ENCODE measurements around the gene CTNNA1. TPM values are rescaled to one million over a fixed set of nuclear protein-coding genes. Genes with fewer than 3 reads are reported as not detected.

Gene CTNNA1
- total RNA-seq, 1 donor from 2014 or later, result 282 TPM

- H3K4me3 Mint-ChIP-seq, result no peak overlapping the region
Measured at GRCh38 chr5:138792195-138792790, 39.1 kb downstream of the CTNNA1 start.

GRCh38 chr5:138793575-138793974 lies 40.4 kb downstream of the CTNNA1 start:
- no peak for TF ChIP-seq CTCF (conservative IDR thresholded peaks at IDR 0.05)
- Mint-ChIP-seq H3K4me1 (peaks cover 39% of the 10 kb centered on the region), H3K27me3 (ENCODE audit: low read depth) (no peaks in the 10 kb centered on the region), H3K27ac (ENCODE audit: unreplicated experiment) (no peak overlapping the region), H3K4me3 (no peak overlapping the region), H3K9me3 (no peaks in the 10 kb centered on the region), H3K36me3 (ENCODE audit: low read depth) (peaks cover 4% of the 10 kb centered on the region)
- no peak for DNase-seq (ENCODE audit: low read depth, low spot score)

More at GRCh38 chr5:138792195-138792790, 39.1 kb downstream of the CTNNA1 start:
- no peak overlapping the region for H3K27ac Mint-ChIP-seq (ENCODE audit: unreplicated experiment)
- H3K36me3 Mint-ChIP-seq (ENCODE audit: low read depth), result peaks cover 2% of the 10 kb centered on the region
- no peaks in the 10 kb centered on the region for H3K9me3 Mint-ChIP-seq
- TF ChIP-seq CTCF (conservative IDR thresholded peaks at IDR 0.05), result no peak
- H3K27me3 Mint-ChIP-seq (ENCODE audit: low read depth), result no peaks in the 10 kb centered on the region
- peaks cover 39% of the 10 kb centered on the region for H3K4me1 Mint-ChIP-seq
- no peak for DNase-seq (ENCODE audit: low read depth, low spot score)

GRCh38 chr5:138803285-138803684 lies 50.1 kb downstream of the CTNNA1 start:
- H3K4me1 Mint-ChIP-seq, result peaks cover 14% of the 10 kb centered on the region
- no peak for DNase-seq (ENCODE audit: low read depth, low spot score)
- no peaks in the 10 kb centered on the region for H3K27me3 Mint-ChIP-seq (ENCODE audit: low read depth)
- H3K36me3 Mint-ChIP-seq (ENCODE audit: low read depth), result peaks cover 43% of the 10 kb centered on the region
- no peak overlapping the region for H3K4me3 Mint-ChIP-seq
- no peak for TF ChIP-seq CTCF (conservative IDR thresholded peaks at IDR 0.05)
- no peaks in the 10 kb centered on the region for H3K9me3 Mint-ChIP-seq
- peak overlapping the region; percentile 3 for H3K27ac Mint-ChIP-seq (ENCODE audit: unreplicated experiment)

- no peaks in the 10 kb centered on the region for H3K9me3 Mint-ChIP-seq
- no peaks in the 10 kb centered on the region for H3K27me3 Mint-ChIP-seq (ENCODE audit: low read depth)
- no peak for TF ChIP-seq CTCF (conservative IDR thresholded peaks at IDR 0.05)
- no peak overlapping the region for H3K4me3 Mint-ChIP-seq
- H3K27ac Mint-ChIP-seq (ENCODE audit: unreplicated experiment), result peak overlapping the region; percentile 3
- H3K4me1 Mint-ChIP-seq, result peaks cover 14% of the 10 kb centered on the region
- no peak for DNase-seq (ENCODE audit: low read depth, low spot score)
- peaks cover 40% of the 10 kb centered on the region for H3K36me3 Mint-ChIP-seq (ENCODE audit: low read depth)
Measured at GRCh38 chr5:138803935-138804334, 50.7 kb downstream of the CTNNA1 start.

GRCh38 chr5:138805096-138805495 lies 51.9 kb downstream of the CTNNA1 start:
- Mint-ChIP-seq H3K9me3 (peaks cover 2% of the 10 kb centered on the region), H3K27ac (ENCODE audit: unreplicated experiment) (no peak overlapping the region), H3K4me1 (peaks cover 14% of the 10 kb centered on the region), H3K36me3 (ENCODE audit: low read depth) (peaks cover 40% of the 10 kb centered on the region), H3K4me3 (no peak overlapping the region), H3K27me3 (ENCODE audit: low read depth) (no peaks in the 10 kb centered on the region)
- TF ChIP-seq CTCF (conservative IDR thresholded peaks at IDR 0.05), result no peak
- DNase-seq (ENCODE audit: low read depth, low spot score), result no peak
